ENCODE data around the gene ACVRL1. TPM values are rescaled to one million over a fixed set of nuclear protein-coding genes. Genes with fewer than 3 reads are reported as not detected.
"Not testable (repeated sequence)": the region's sequence is repeated elsewhere in the genome, so short reads cannot be mapped to it uniquely, and the experiment has no call there.

Gene ACVRL1
- total RNA-seq, 1 experiment from 2014 or later: 4.1 TPM

GRCh38 chr12:51874000-51874399 is 33.3 kb upstream of the ACVRL1 start:
- peak; percentile 45 for DNase-seq (ENCODE audit: low spot score)

GRCh38 chr12:51874486-51874885 is 32.8 kb upstream of the ACVRL1 start:
- DNase-seq (ENCODE audit: low spot score): no peak

GRCh38 chr12:51879102-51879501 is 28.2 kb upstream of the ACVRL1 start:
- no peak for DNase-seq (ENCODE audit: low spot score)

GRCh38 chr12:51883295-51883694 is 24.0 kb upstream of the ACVRL1 start:
- DNase-seq (ENCODE audit: low spot score): no peak

GRCh38 chr12:51883998-51884675 is 23.2 kb upstream of the ACVRL1 start:
- no peak for DNase-seq (ENCODE audit: low spot score)

GRCh38 chr12:51884676-51885229 is 22.6 kb upstream of the ACVRL1 start:
- DNase-seq (ENCODE audit: low spot score): no peak

- DNase-seq (ENCODE audit: low spot score): not testable (repeated sequence)
Observed at GRCh38 chr12:51885294-51886020, 21.8 kb upstream of the ACVRL1 start.

GRCh38 chr12:51886021-51886710 is 21.1 kb upstream of the ACVRL1 start:
- DNase-seq (ENCODE audit: low spot score): peak; percentile 93

GRCh38 chr12:51887476-51888315 is 19.6 kb upstream of the ACVRL1 start, which contains the start of gene ANKRD33:
Gene ANKRD33 (plus strand): TSS chr12:51888103. CDS start chr12:51888187, 84 bp downstream.
- DNase-seq (ENCODE audit: low spot score): no peak

- no peak for DNase-seq (ENCODE audit: low spot score)
Observed at GRCh38 chr12:51888316-51889215, 18.7 kb upstream of the ACVRL1 start.

- no peak for DNase-seq (ENCODE audit: low spot score)
Observed at GRCh38 chr12:51889216-51890132, 17.8 kb upstream of the ACVRL1 start.

- DNase-seq (ENCODE audit: low spot score): no peak
Observed at GRCh38 chr12:51890133-51890464, 17.2 kb upstream of the ACVRL1 start.

- no peak for DNase-seq (ENCODE audit: low spot score)
Observed at GRCh38 chr12:51890511-51891171, 16.7 kb upstream of the ACVRL1 start.

GRCh38 chr12:51891843-51892242 is 15.5 kb upstream of the ACVRL1 start:
- no peak for DNase-seq (ENCODE audit: low spot score)

GRCh38 chr12:51893786-51894185 is 13.5 kb upstream of the ACVRL1 start:
- DNase-seq (ENCODE audit: low spot score): no peak

- no peak for DNase-seq (ENCODE audit: low spot score)
Observed at GRCh38 chr12:51895378-51896135, 11.7 kb upstream of the ACVRL1 start.

- DNase-seq (ENCODE audit: low spot score): no peak
Observed at GRCh38 chr12:51896236-51896635, 11.1 kb upstream of the ACVRL1 start.

- no peak for DNase-seq (ENCODE audit: low spot score)
Observed at GRCh38 chr12:51897181-51897580, 10.1 kb upstream of the ACVRL1 start.

Measured in H4 (cell line).